Hindlimb muscle (tissue), 1 donor: ENCODE data around the gene DNA2. TPM values are rescaled to one million over a fixed set of nuclear protein-coding genes. Genes with fewer than 3 reads are reported as not detected.

Source experiments
- DNase-seq: peaks from one replicate; pipeline ENCODE4 v3.0.0-alpha.2; 2013
- polyA plus RNA-seq: library from polyadenylated mRNA; unstranded; fragments of 120-200 nt; gene quantifications from one replicate; pipeline ENCODE4 v1.2.1, GENCODE V29; 2013; ENCODE audit not compliant: insufficient read length

DNA2 gene
- polyA plus RNA-seq, 1 donor: 4.1 TPM

GRCh38 chr10:68440898-68441297, 30.9 kb downstream of the DNA2 start:
- DNase-seq: no peak

- no peak for DNase-seq
These were observed 36.0 kb downstream of the DNA2 start for GRCh38 chr10:68435803-68436202.

GRCh38 chr10:68434657-68435056, 37.1 kb downstream of the DNA2 start:
- DNase-seq: no peak

GRCh38 chr10:68428396-68429104, 43.2 kb downstream of the DNA2 start:
- DNase-seq: no peak

GRCh38 chr10:68424454-68425014, 47.2 kb downstream of the DNA2 start:
- DNase-seq: no peak

- DNase-seq: no peak
These were observed 48.3 kb downstream of the DNA2 start for GRCh38 chr10:68423522-68423921.

GRCh38 chr10:68419376-68419775, 52.4 kb downstream of the DNA2 start:
- DNase-seq: no peak

- no peak for DNase-seq
These were observed 62.8 kb downstream of the DNA2 start for GRCh38 chr10:68408898-68409518.

- DNase-seq: peak; percentile 90
These were observed 64.8 kb downstream of the DNA2 start, which contains the start of gene RUFY2 for GRCh38 chr10:68406815-68407548. Gene RUFY2, minus strand, starts transcription at chr10:68407277. Its CDS starts 88 bp downstream, at chr10:68407189.

- peak; percentile 67 for DNase-seq
These were observed 65.5 kb downstream of the DNA2 start for GRCh38 chr10:68406111-68406814.

- DNase-seq: no peak
These were observed 68.1 kb downstream of the DNA2 start for GRCh38 chr10:68403701-68404100.

GRCh38 chr10:68402276-68402675, 69.5 kb downstream of the DNA2 start:
- no peak for DNase-seq

GRCh38 chr10:68397005-68397404, 74.8 kb downstream of the DNA2 start:
- DNase-seq: no peak

- no peak for DNase-seq
These were observed 86.0 kb downstream of the DNA2 start for GRCh38 chr10:68385740-68386139.

- no peak for DNase-seq
These were observed 100.2 kb downstream of the DNA2 start for GRCh38 chr10:68371604-68372003.

- no peak for DNase-seq
These were observed 104.7 kb downstream of the DNA2 start for GRCh38 chr10:68367121-68367520.

- DNase-seq: no peak
These were observed 105.2 kb downstream of the DNA2 start for GRCh38 chr10:68366600-68366999.

- no peak for DNase-seq
These were observed 106.2 kb downstream of the DNA2 start for GRCh38 chr10:68365611-68366010.

- DNase-seq: peak; percentile 32
These were observed 107.5 kb downstream of the DNA2 start for GRCh38 chr10:68364101-68364886.
